ENCODE measurements around the gene CCDC7.
"Not testable (repeated sequence)": the region's sequence is repeated elsewhere in the genome, so short reads cannot be mapped to it uniquely, and the experiment has no call there.

Gene CCDC7

GRCh38 chr10:32459051-32459698 lies 13.2 kb downstream of the CCDC7 start:
- peak; percentile 30 for DNase-seq

DNA sequence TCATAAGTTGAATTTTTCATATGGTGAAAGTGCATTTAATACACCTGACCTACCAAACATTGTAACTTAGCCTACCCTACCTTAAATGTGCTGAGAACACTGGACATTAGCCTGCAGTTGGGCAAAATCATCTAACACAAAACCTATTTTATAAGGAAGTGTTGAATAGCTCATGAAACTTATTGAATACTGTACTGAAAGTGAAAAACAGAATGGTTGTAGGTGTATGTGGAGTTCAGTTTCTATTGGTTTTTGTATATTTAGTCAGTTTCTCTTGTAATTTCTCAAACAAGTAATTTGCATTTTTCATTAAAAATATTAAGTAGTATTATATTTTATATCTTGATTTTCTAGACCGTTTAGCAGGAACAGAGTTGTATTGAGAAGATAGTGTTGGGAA lies 15.3 kb downstream of the CCDC7 start:
- DNase-seq: no peak

DNA sequence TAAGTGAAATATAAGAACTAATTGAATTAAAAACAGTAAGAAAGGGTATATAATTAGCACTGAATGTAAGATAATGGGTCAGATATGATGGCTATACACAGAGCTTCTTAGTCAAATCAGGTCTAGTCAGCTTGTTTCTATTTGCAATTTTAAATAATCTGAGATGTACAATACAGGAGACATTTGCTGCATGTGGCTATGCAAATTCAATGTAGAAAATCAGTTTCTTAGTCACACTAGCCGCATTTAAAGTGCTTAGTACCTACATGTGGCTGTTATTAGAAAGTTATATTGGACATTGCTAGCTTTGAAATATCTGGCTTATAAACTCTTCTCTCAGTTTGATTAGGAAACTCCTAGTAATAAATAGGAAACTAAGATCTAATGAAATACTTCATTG lies 25.3 kb downstream of the CCDC7 start:
- DNase-seq: no peak

- no peak for DNase-seq
Measured at GRCh38 chr10:32477499-32477898, 31.6 kb downstream of the CCDC7 start.

GRCh38 chr10:32481606-32482005 lies 35.7 kb downstream of the CCDC7 start:
- no peak for DNase-seq

- not testable (repeated sequence) for DNase-seq
Measured at GRCh38 chr10:32483019-32483502, 37.1 kb downstream of the CCDC7 start.

DNA sequence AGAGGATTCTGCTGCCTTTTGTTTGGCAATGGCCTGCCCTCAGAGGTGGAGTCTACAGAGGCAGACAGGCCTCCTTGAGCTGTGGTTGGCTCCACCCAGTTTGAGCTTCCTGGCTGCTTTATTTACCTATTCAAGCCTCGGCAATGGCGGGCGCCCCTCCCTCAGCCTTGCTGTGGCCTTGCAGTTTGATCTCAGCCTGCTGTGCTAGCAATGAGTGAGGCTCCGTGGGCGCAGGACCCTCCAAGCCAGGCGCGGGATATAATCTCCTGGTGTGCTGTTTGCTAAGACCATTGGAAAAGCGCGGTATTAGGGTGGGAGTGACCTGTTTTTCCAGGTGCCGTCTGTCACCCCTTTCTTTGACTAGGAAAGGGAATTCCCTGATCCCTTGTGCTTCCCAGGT lies 42.1 kb downstream of the CCDC7 start:
- not testable (repeated sequence) for DNase-seq

- DNase-seq: no peak
Measured at GRCh38 chr10:32489158-32489557, 43.2 kb downstream of the CCDC7 start.

- no peak for DNase-seq
Measured at GRCh38 chr10:32489901-32490300, 44.0 kb downstream of the CCDC7 start.

DNA sequence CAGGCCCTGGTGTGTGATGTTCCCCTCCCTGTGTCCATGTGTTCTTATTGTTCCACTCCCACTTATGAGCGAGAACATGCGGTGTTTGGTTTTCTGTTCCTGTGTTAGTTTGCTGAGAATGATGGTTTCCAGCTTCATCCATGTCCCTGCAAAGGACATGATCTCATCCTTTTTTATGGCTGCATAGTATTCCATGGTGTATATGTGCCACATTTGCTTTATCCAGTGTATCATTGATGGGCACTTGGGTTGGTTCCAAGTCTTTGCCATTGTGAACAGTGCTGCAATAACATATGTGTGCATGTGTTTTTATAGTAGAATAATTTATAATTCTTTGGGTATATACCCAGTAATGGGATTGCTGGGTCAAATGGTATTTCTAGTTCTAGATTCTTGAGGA lies 48.6 kb downstream of the CCDC7 start:
- not testable (repeated sequence) for DNase-seq

DNA sequence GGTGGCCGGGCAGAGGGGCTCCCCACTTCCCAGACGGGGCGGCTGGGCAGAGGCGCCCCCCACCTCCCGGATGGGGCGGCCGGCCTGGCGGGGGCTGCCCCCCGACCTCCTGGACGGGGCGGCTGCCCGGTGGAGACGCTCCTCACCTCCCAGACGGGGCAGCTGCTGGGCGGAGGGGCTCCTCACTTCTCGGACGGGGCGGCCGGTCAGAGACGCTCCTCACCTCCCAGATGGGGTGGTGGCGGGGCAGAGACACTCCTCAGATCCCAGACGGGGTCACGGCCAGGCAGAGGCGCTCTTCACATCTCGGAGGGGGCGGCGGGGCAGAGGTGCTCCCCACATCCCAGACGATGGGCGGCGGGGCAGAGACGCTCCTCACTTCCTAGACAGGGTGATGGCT lies 54.2 kb downstream of the CCDC7 start:
- not testable (repeated sequence) for DNase-seq

DNA sequence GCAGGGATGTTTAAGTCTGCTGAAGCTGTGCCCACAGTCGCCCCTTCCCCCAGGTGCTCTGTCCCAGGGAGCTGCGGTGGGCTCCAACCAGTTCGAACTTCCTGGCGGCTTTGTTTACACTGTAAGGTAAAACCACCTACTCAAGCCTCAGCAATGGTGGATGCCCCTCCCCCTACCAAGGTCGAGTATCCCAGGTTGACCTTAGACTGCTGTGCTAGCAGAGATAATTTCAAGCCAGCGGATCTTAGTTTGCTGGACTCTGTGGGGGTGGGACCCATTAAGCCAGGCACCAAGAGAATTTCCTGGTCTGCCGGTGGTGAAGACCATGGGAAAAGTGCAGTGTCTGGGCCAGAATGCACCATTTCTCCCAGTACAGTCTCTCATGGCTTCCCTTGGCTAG lies 56.0 kb downstream of the CCDC7 start:
- no peak for DNase-seq

DNA sequence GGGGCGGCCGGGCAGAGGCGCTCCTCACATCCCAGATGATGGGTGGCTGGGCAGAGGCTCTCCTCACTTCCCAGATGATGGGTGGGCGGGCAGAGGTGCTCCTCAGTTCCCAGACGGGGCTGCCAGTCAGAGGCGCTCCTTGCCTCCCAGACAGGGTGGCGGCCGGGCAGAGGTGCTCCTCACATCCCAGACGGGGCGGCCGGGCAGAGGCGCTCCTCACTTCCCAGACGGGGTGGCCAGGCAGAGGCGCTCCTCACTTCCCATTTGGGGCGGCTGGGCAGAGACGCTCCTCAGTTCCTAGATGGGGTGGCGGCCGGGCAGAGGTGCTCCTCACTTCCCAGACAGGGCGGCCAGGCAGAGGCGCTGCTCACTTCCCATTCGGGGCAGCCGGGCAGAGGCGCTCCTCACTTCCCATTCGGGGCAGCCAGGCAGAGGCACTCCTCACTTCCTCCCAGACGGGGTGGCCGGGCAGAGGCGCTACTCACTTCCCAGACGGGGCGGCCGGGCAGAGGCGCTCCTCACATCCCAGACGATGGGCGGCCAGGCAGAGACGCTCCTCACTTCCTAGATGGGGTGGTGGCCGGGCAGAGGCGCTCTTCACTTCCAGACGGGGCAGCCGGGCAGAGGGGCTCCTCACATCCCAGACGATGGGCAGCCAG lies 60.0 kb downstream of the CCDC7 start:
- DNase-seq: not testable (repeated sequence)

GRCh38 chr10:32511599-32511998 lies 65.7 kb downstream of the CCDC7 start:
- no peak for DNase-seq

- DNase-seq: no peak
Measured at GRCh38 chr10:32516567-32517495, 70.9 kb downstream of the CCDC7 start.

DNA sequence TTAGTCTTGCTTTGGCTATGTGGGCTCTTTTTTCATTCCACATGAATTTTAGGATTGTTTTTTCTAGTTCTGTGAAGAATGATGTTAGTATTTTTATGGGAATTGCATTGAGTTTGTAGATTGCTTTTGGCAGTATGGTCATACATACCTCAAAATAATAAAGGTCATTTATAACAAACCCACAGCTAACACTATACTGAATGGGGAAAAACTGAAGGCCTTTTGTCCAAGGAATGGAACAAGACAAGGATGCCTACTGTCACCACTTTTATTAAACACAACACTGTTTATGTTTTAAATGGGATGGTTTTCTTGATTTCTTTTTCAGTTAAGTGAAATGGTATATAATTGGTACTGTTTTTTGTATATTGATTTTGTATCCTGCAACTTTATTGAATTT lies 84.3 kb downstream of the CCDC7 start:
- DNase-seq: no peak

DNA sequence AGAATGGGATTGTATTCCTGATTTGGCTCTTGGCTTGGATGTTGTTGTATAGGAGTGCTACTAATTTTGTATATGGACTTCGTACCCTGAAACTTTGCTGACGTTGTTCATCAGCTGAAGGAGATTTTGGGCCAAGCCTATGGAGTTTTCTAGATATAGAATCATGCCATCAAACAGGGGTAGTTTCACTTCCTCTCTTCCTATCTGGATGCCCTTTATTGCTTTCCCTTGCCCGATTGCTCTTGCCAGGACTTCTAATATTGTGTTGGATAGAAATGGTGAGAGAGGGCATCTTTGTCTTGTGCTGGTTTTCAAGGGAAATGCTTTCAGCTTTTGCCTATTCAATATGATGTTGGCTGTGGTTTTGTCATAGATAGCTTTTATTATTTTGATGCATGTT lies 92.3 kb downstream of the CCDC7 start:
- DNase-seq: no peak

DNA sequence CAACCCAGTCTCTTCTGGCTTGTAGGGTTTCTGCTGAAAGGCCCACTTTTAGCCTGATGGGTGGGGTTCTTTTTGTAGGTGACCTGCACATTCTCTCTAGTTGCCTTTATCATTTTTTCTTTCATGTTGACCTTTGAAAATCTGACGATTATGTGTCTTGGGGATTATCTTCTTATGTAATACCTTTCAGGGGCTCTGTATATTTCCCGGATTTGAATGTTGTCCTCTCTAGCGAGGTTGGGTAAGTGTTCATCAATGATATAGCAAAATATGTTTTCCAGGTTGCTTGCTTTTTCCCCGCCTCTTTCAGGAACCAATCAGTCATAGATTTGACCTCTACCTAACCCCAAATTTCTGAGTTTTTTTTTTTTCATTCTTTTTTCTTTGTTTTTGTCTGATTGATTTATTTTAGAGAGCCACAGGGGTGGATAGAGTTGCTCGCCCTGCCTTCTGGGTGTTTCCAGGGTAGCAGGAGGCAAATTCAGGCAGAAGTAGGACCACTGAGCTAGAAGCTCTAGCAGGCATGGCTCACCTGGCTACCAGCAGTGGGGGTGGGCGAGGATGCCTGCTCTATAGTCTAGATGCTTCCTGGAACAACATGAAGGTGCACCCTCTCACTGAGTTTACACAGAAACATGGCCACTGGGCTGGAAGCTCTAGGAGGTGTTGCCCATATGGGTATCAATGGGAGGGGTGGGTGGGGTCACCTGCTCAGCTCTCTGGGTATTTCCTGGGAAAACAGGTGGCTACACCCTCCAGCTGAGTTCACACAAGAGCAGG lies 94.9 kb downstream of the CCDC7 start:
- no peak for DNase-seq

GRCh38 chr10:32548208-32548607 lies 102.3 kb downstream of the CCDC7 start:
- DNase-seq: no peak

DNA sequence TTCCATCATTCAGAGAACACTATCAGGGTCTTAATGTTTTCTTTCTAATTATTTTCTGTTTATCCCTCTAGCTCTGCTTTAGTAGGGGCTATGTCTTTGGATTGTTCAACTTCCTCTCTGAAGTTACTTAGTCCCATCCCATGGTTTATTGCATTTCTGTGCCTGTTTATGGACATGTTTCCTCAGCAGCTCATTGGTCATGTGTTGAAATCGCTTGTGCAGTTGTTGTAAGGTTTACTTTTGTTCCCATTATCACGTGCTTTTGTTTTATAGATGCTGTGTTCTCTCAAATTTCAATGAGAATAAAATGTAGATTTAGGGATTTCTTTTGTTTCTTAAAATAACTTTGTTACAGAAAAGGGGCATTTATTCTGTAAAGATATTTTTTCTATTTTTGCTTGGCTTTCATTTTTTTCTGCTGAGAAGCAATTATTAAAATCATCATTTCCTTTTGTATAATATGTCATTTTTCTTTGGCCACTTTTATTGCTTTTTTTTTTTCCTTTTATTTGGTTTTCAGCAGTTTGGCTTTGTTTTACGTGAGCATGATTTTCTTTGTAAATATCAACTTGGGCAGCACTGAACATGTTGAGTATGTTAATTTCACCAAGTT lies 110.9 kb downstream of the CCDC7 start:
- DNase-seq: no peak

DNA sequence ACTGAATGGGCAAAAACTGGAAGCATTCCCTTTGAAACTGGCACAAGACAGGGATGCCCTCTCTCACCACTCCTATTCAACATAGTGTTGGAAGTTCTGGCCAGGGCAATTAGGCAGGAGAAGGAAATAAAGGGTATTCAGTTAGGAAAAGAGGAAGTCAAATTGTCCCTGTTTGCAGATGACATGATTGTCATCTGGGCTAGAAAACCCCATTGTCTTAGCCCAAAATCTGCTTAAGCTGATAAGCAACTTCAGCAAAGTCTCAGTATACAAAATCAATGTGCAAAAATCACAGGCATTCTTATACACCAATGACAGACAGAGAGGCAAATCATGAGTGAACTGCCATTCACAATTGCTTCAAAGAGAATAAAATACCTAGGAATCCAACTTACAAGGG lies 116.8 kb downstream of the CCDC7 start:
- DNase-seq: not testable (repeated sequence)

DNA sequence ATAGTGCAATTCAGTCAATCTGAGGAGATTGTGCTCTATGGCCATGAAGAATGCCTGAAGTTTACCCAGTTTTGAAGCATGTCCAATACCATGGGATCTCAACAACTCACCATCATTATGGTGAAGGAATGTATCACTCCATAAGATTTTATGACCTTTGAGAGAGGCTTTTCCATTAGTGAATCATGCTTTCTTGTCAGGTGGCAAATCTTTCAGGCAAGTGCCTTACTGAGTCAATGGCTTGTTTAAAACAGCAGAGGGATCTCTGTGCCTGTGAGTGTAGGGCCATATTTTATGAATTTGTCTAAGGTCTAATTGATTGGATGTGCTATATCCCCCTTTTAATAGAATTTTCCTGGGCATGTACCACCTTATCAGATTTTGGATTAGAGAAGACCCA lies 131.5 kb downstream of the CCDC7 start:
- DNase-seq: no peak
